GM12878 (cell line): ENCODE results near the gene MTRR. TPM values are rescaled to one million over a fixed set of nuclear protein-coding genes. Genes with fewer than 3 reads are reported as not detected.

Source experiments
- ATAC-seq: fragments of 200-7000 bp; cut with Tn5 transposase; 3 replicates; pipeline ENCODE4 v1.9.1; 2020; ENCODE audit warnings: mild to moderate bottlenecking, moderate library complexity
- BruUV-seq: library from RNA; stranded (reverse); fragments of 400-500 nt; replicated peaks from 2 replicates; lab custom pipeline; 2021; lab: Mats Ljungman, UMichigan
- CTCF ChIA-PET: fragments of 300-600 bp; sonication (Branson Sonifier 250); formaldehyde crosslinking; extraction: SDS; loops from one replicate; lab custom pipeline; 2021; ENCODE audit warnings: inconsistent platforms; lab: Yijun Ruan, JAX
- POLR2A ChIA-PET: fragments of 350-600 bp; formaldehyde crosslinking; extraction: SDS; loops from one replicate; lab custom pipeline; 2021; ENCODE audit warnings: inconsistent platforms; lab: Charles Lee
- RAD21 ChIA-PET: fragments of 300-600 bp; sonication (Branson Sonifier 250); formaldehyde crosslinking; loops from one replicate; lab custom pipeline; 2023; ENCODE audit warnings: antibody characterized with exemption; ENCODE audit not compliant: unreplicated experiment; lab: Charles Lee
- SMC1A ChIA-PET: fragments of 300-600 bp; sonication (Branson Sonifier 250); formaldehyde crosslinking; loops from one replicate; lab custom pipeline; 2023; ENCODE audit not compliant: unreplicated experiment, uncharacterized antibody; lab: Charles Lee
- DNase-seq: peaks from one replicate; pipeline ENCODE4 v3.0.0-alpha.2; 2011; ENCODE audit warnings: low read depth, low spot score
- FAIRE-seq: peaks from 3 replicates; lab custom pipeline; 2011; peaks lifted over from hg19 to GRCh38; lab: Jason Lieb, UNC
- H2AFZ ChIP-seq: 2 replicates; pipeline ENCODE4 v1.6.0; 2011; ENCODE audit warnings: low read depth, low read length, control low read depth; ENCODE audit not compliant: control insufficient read depth
- H3K27ac ChIP-seq: 2 replicates; pipeline ENCODE4 v1.5.1; 2011; ENCODE audit warnings: control low read depth; ENCODE audit not compliant: control insufficient read depth, insufficient read depth
- H3K27me3 ChIP-seq, 2 experiments: replicated peaks in 1 of 2; 2 replicates each; pipeline versions ENCODE4 v1.6.0 to v1.6.1; 2011; ENCODE audit warnings: low read length in 1 of 2; ENCODE audit not compliant: control insufficient read depth in 2 of 2, insufficient read depth in 2 of 2
- H3K36me3 ChIP-seq, 2 experiments: 2 replicates each; pipeline ENCODE4 v1.5.1; 2011; ENCODE audit warnings: low read length in 1 of 2; ENCODE audit not compliant: control insufficient read depth in 2 of 2, insufficient read depth in 2 of 2
- H3K4me1 ChIP-seq: 2 replicates; pipeline ENCODE4 v1.6.1; 2011; ENCODE audit warnings: mild to moderate bottlenecking, low read length, moderate library complexity, mixed read lengths; ENCODE audit not compliant: control insufficient read depth, insufficient read depth
- H3K4me2 ChIP-seq: 2 replicates; pipeline ENCODE4 v1.6.0; 2011; ENCODE audit warnings: control low read depth; ENCODE audit not compliant: control insufficient read depth, insufficient read depth
- H3K4me3 ChIP-seq: fragments of 200-600 bp; sonication (generic); 2 replicates; pipeline ENCODE4 v1.5.1; 2016
- H3K79me2 ChIP-seq: 2 replicates; pipeline ENCODE4 v1.6.0; 2011; ENCODE audit warnings: low read length; ENCODE audit not compliant: control insufficient read depth, insufficient read depth
- H3K9ac ChIP-seq: 2 replicates; pipeline ENCODE4 v1.8.0; 2011; ENCODE audit warnings: low read length, control low read depth, mixed read lengths; ENCODE audit not compliant: control insufficient read depth, insufficient read depth
- H3K9me3 ChIP-seq: replicated peaks from 3 replicates; pipeline ENCODE4 v1.5.1; 2011; ENCODE audit warnings: mild to moderate bottlenecking, low read length; ENCODE audit not compliant: control insufficient read depth, insufficient read depth
- H4K20me1 ChIP-seq: 2 replicates; pipeline ENCODE4 v1.6.0; 2011; ENCODE audit not compliant: control insufficient read depth, insufficient read depth
- CHD2 ChIP-seq: IDR thresholded peaks from 2 replicates; pipeline ENCODE4 v1.6.1; 2011; ENCODE audit warnings: low read depth, low read length, improper control_type of control experiment, borderline replicate concordance
- CREM ChIP-seq: IDR thresholded peaks from 2 replicates; pipeline ENCODE4 v1.6.1; 2014; ENCODE audit warnings: antibody characterized with exemption, low read depth
- FOXK2 ChIP-seq: fragments of 450-650 bp; IDR thresholded peaks from 2 replicates; pipeline ENCODE4 v1.6.1; 2017; ENCODE audit warnings: mild to moderate bottlenecking, moderate library complexity
- GABPA ChIP-seq: IDR thresholded peaks from 2 replicates; pipeline ENCODE4 v1.6.1; 2014; ENCODE audit warnings: antibody characterized with exemption, low read depth, mild to moderate bottlenecking, inconsistent platforms
- HDGF ChIP-seq: fragments of 450-650 bp; IDR thresholded peaks from 2 replicates; pipeline ENCODE4 v1.6.1; 2016; ENCODE audit warnings: antibody characterized with exemption
- MEF2A ChIP-seq: IDR thresholded peaks from 2 replicates; pipeline ENCODE4 v1.6.1; 2011; ENCODE audit warnings: low read depth, mild to moderate bottlenecking, low read length, moderate library complexity; ENCODE audit not compliant: insufficient read depth
- MTA3 ChIP-seq: IDR thresholded peaks from 2 replicates; pipeline ENCODE4 v1.6.1; 2012; ENCODE audit warnings: low read length, inconsistent platforms, borderline replicate concordance
- NFXL1 ChIP-seq: fragments of 450-650 bp; IDR thresholded peaks from 2 replicates; pipeline ENCODE4 v1.6.1; 2017; ENCODE audit warnings: antibody characterized with exemption, mild to moderate bottlenecking, borderline replicate concordance
- PML ChIP-seq: IDR thresholded peaks from 2 replicates; pipeline ENCODE4 v1.6.1; 2012; ENCODE audit warnings: low read length, inconsistent platforms
- RCOR1 ChIP-seq: conservative IDR thresholded peaks from 2 replicates; pipeline ENCODE4 v1.6.1; 2012; ENCODE audit warnings: low read depth, low read length, improper control_type of control experiment
- RUNX3 ChIP-seq: IDR thresholded peaks from 2 replicates; pipeline ENCODE4 v1.6.1; 2012; ENCODE audit warnings: low read length, inconsistent platforms
- SUZ12 ChIP-seq: fragments of 200-600 bp; sonication (generic); IDR thresholded peaks from one replicate; pipeline ENCODE4 v1.6.1; 2018; ENCODE audit warnings: antibody characterized with exemption, mild to moderate bottlenecking; ENCODE audit not compliant: unreplicated experiment
- WGBS: methylation state at CpG from one replicate; pipeline ENCODE4 v1.1.6; 2016; ENCODE audit warnings: low lambda C conversion rate; ENCODE audit not compliant: insufficient replicate concordance, insufficient coverage; ENCODE audit errors: missing lambda C conversion rate; 5-methylcytosine and 5-hydroxymethylcytosine counted together
- in situ Hi-C: fragments of 300-500 bp; cut with MboI; formaldehyde crosslinking; loops from 9 replicates; pipeline ENCODE4 v1.14.3; 2018; ENCODE audit warnings: mixed read lengths
- intact Hi-C: fragments of 100-400 bp; cut with micrococcal nuclease; formaldehyde crosslinking; loops from one replicate; pipeline ENCODE4 v1.14.2; 2022; ENCODE audit not compliant: unreplicated experiment
- polyA plus RNA-seq, 11 experiments: library from polyadenylated mRNA; depleted of rRNA in 4 of 11; unstranded in 6 of 11; stranded (reverse) in 5 of 11; fragments of >200 nt; fragmentation: Nextera tagmentation in 4 of 11; fragmentation: Illumina TruSeq in 1 of 11; extraction: Ambion mirVana in 4 of 11; extraction: Trizol in 1 of 11; gene quantifications; 1 replicate in 1 of 11; 2 replicates in 10 of 11; pipeline versions ENCODE4 v1.2.1 to v1.2.3, GENCODE V29; 2011 to 2016; ENCODE audit warnings: inconsistent platforms in 2 of 11, missing spikeins in 2 of 11, low read depth in 1 of 11
- total RNA-seq, 4 experiments: library from RNA; depleted of rRNA in 3 of 4; stranded (reverse); fragments of >200 nt in 3 of 4; fragmentation: Illumina TruSeq in 1 of 4; extraction: Trizol in 1 of 4; gene quantifications; 2 replicates each; pipeline versions ENCODE4 v1.2.1 to v1.2.3, GENCODE V29; 2013 to 2021

Gene MTRR
- total and polyA plus RNA-seq, 10 of the 15 experiments (the other 5 are each of a cell fraction or from before 2014, with no cell fraction given) = 13.8 to 76.9 (median 38.0) TPM

GRCh38 chr5:7823594-7823993 lies 45.4 kb upstream of the MTRR start:
- Histone ChIP-seq H4K20me1 (no peaks in the 10 kb centered on the region), H3K9ac (no peak overlapping the region), H3K27ac (no peak overlapping the region), H3K4me3 (no peak overlapping the region), H3K36me3 (no peaks in the 10 kb centered on the region)
- intact Hi-C loops = no loop called here
- FAIRE-seq (no peak), DNase-seq (no peak)
- POLR2A ChIA-PET = no interaction called here
- TF ChIP-seq CHD2 (no peak), MTA3 (no peak), NFXL1 (no peak), SUZ12 (no peak), GABPA (no peak), PML (no peak), FOXK2 (no peak), HDGF (no peak), RCOR1 (no peak), CREM (no peak), RUNX3 (no peak), MEF2A (no peak)
- TF ChIP-seq, all 136 proteins: peak for 0
- H3K9me3 ChIP-seq = no peaks in the 10 kb centered on the region
- no peak overlapping the region for H2AFZ ChIP-seq
- 63% methylated on average over 8 of the region's 8 CpGs for WGBS
- SMC1A ChIA-PET = no interaction called here
- H3K4me1 ChIP-seq = no peaks in the 10 kb centered on the region
- peaks cover 0 to 1% of the 10 kb centered on the region in 2 experiments; a peak in 2 of 4 replicates for H3K27me3 ChIP-seq
- RAD21 ChIA-PET = no interaction called here
- no TSS peak for BruUV-seq
- no peak for ATAC-seq
- no peak overlapping the region for H3K4me2 ChIP-seq
- no peaks in the 10 kb centered on the region for H3K79me2 ChIP-seq
- CTCF ChIA-PET = interaction anchor here (1.5 kb wide), 1 partner anchor 10 kb away, joined by 5 read pairs; no protein-coding TSS in a partner anchor
- in situ Hi-C loops = no loop called here
